SK-N-SH (cell line): ENCODE measurements around the gene SUMF2. TPM values are rescaled to one million over a fixed set of nuclear protein-coding genes. Genes with fewer than 3 reads are reported as not detected.
"Not testable (repeated sequence)": the region's sequence is repeated elsewhere in the genome, so short reads cannot be mapped to it uniquely, and the experiment has no call there.

Experiments
- CTCF ChIA-PET: fragments of 300-600, 350-600 bp; formaldehyde crosslinking; extraction: SDS; loops from one replicate; lab custom pipeline; 2021; lab: Yijun Ruan, JAX
- POLR2A ChIA-PET: fragments of 350-600 bp; sonication (Branson Sonifier 250); formaldehyde crosslinking; extraction: SDS; loops from one replicate; lab custom pipeline; 2020; ENCODE audit warnings: antibody characterized with exemption, inconsistent platforms; lab: Yijun Ruan, JAX
- DNase-seq: peaks from one replicate; pipeline ENCODE4 v3.0.0; 2012
- H2AFZ ChIP-seq: fragments of 200-600 bp; sonication (generic); 2 replicates; pipeline ENCODE4 v1.8.1; 2016; ENCODE audit warnings: antibody characterized with exemption, mild to moderate bottlenecking, low read depth
- H3F3A ChIP-seq: fragments of 200-600 bp; sonication (generic); replicated peaks from 2 replicates; pipeline ENCODE3; 2016; ENCODE audit warnings: antibody characterized with exemption, mild to moderate bottlenecking; ENCODE audit not compliant: insufficient read depth
- H3K27ac ChIP-seq, 2 experiments: fragments of 200-500 bp in 1 of 2; fragments of 200-600 bp in 1 of 2; sonication (Bioruptor generic) in 1 of 2; sonication (generic), shearing (Covaris generic) in 1 of 2; 2 replicates each; pipeline versions ENCODE4 v1.5.1 to v1.6.1; 2014 to 2016; ENCODE audit warnings: low read depth in 2 of 2, inconsistent platforms in 1 of 2, low read length in 1 of 2, mild to moderate bottlenecking in 1 of 2, mixed read lengths in 1 of 2
- H3K27me3 ChIP-seq: fragments of 200-600 bp; sonication (generic), shearing (Covaris generic); 2 replicates; pipeline ENCODE4 v1.6.1; 2016; ENCODE audit warnings: mixed run types; ENCODE audit not compliant: insufficient read depth
- H3K36me3 ChIP-seq, 2 experiments: fragments of 200-500 bp in 1 of 2; fragments of 200-600 bp in 1 of 2; sonication (Bioruptor generic) in 1 of 2; sonication (generic) in 1 of 2; replicated peaks in 1 of 2; 2 replicates each; pipeline versions ENCODE3 to v1.5.1; 2014 to 2016; ENCODE audit warnings: low read length in 1 of 2, mild to moderate bottlenecking in 1 of 2; ENCODE audit not compliant: insufficient read depth in 2 of 2, control insufficient read depth in 1 of 2
- H3K4me1 ChIP-seq, 2 experiments: fragments of 200-500 bp in 1 of 2; fragments of 200-600 bp in 1 of 2; sonication (Bioruptor generic) in 1 of 2; sonication (generic), shearing (Covaris generic) in 1 of 2; 2 replicates each; pipeline versions ENCODE4 v1.5.1 to v1.6.1; 2014 to 2016; ENCODE audit warnings: low read depth in 1 of 2, low read length in 1 of 2, mixed run types in 1 of 2; ENCODE audit not compliant: insufficient read depth in 2 of 2, control insufficient read depth in 1 of 2
- H3K4me2 ChIP-seq: fragments of 200-600 bp; sonication (generic), shearing (Covaris generic); 2 replicates; pipeline ENCODE4 v1.6.1; 2017; ENCODE audit warnings: mixed run types
- H3K4me3 ChIP-seq, 2 experiments: fragments of 200-500 bp in 1 of 2; fragments of 200-600 bp in 1 of 2; sonication (Bioruptor generic) in 1 of 2; sonication (generic), shearing (Covaris generic) in 1 of 2; 2 replicates each; pipeline versions ENCODE4 v1.5.1 to v1.8.1; 2014 to 2016; ENCODE audit warnings: low read depth in 2 of 2, inconsistent platforms in 1 of 2, low read length in 1 of 2, mild to moderate bottlenecking in 1 of 2, mixed read lengths in 1 of 2, moderate library complexity in 1 of 2
- H3K79me2 ChIP-seq: fragments of 200-600 bp; sonication (generic); 2 replicates; pipeline ENCODE4 v1.8.1; 2017; ENCODE audit warnings: mild to moderate bottlenecking; ENCODE audit not compliant: insufficient read depth
- H3K9ac ChIP-seq: fragments of 200-600 bp; sonication (generic); 2 replicates; pipeline ENCODE4 v1.6.1; 2017; ENCODE audit warnings: mixed run types
- H3K9me2 ChIP-seq: fragments of 200-600 bp; sonication (generic); 2 replicates; pipeline ENCODE4 v1.6.1; 2017; ENCODE audit warnings: mixed run types
- H3K9me3 ChIP-seq: fragments of 200-600 bp; sonication (generic); 2 replicates; pipeline ENCODE4 v1.6.1; 2017; ENCODE audit warnings: mixed run types, mild to moderate bottlenecking, moderate library complexity
- H4K20me1 ChIP-seq: fragments of 200-600 bp; sonication (generic); 2 replicates; pipeline ENCODE4 v1.6.1; 2017; ENCODE audit warnings: mild to moderate bottlenecking, mixed run types; ENCODE audit not compliant: insufficient read depth
- CTCF ChIP-seq: fragments of 200-600 bp; sonication (generic); IDR thresholded peaks from 2 replicates; pipeline ENCODE4 v1.6.1; 2017; ENCODE audit warnings: antibody characterized with exemption, mild to moderate bottlenecking, moderate library complexity
- EP300 ChIP-seq, 2 experiments: IDR thresholded peaks; 2 replicates each; pipeline versions ENCODE4 v1.4.0 to v1.6.1; 2012; ENCODE audit warnings: borderline replicate concordance in 1 of 2, low read depth in 1 of 2, low read length in 1 of 2
- EZH2phosphoT487 ChIP-seq: fragments of 200-600 bp; sonication (generic); IDR thresholded peaks from 2 replicates; pipeline ENCODE4 v1.6.1; 2017; ENCODE audit warnings: low read depth, mixed run types, mild to moderate bottlenecking, antibody characterized with exemption, moderate library complexity, borderline replicate concordance
- FOXJ3 ChIP-seq: sonication (generic); formaldehyde crosslinking; IDR thresholded peaks from 2 replicates; pipeline ENCODE4 v1.5.1; 2020; ENCODE audit warnings: mild to moderate bottlenecking, missing genetic modification reagents
- FOXM1 ChIP-seq: IDR thresholded peaks from 2 replicates; pipeline ENCODE4 v1.4.0; 2012; ENCODE audit warnings: low read depth, mild to moderate bottlenecking
- GABPA ChIP-seq: IDR thresholded peaks from 2 replicates; pipeline ENCODE4 v1.4.0; 2012; ENCODE audit warnings: low read depth, mild to moderate bottlenecking
- JUND ChIP-seq: IDR thresholded peaks from 2 replicates; pipeline ENCODE4 v1.4.0; 2012
- MXI1 ChIP-seq: IDR thresholded peaks from 2 replicates; pipeline ENCODE4 v1.6.1; 2012; ENCODE audit warnings: mild to moderate bottlenecking, low read depth, low read length, improper control_type of control experiment
- SMC3 ChIP-seq: IDR thresholded peaks from 2 replicates; pipeline ENCODE4 v1.6.1; 2012; ENCODE audit warnings: low read depth, low read length, improper control_type of control experiment
- TAF1 ChIP-seq: IDR thresholded peaks from 2 replicates; pipeline ENCODE4 v1.6.1; 2012; ENCODE audit warnings: low read depth, mild to moderate bottlenecking, low read length, moderate library complexity, borderline replicate concordance
- TCF12 ChIP-seq: IDR thresholded peaks from 2 replicates; pipeline ENCODE4 v1.4.0; 2012
- TEAD4 ChIP-seq: IDR thresholded peaks from 2 replicates; pipeline ENCODE4 v1.4.0; 2012; ENCODE audit warnings: mild to moderate bottlenecking, borderline replicate concordance; ENCODE audit not compliant: insufficient read depth
- WGBS: methylation state at CpG from one replicate; pipeline ENCODE4 v1.1.6; 2017; ENCODE audit warnings: low lambda C conversion rate; 5-methylcytosine and 5-hydroxymethylcytosine counted together
- polyA plus RNA-seq, 3 experiments: library from polyadenylated mRNA; depleted of rRNA; stranded (reverse); fragments of >200 nt; gene quantifications; 2 replicates each; pipeline ENCODE4 v1.2.3, GENCODE V29; 2012
- TF ChIP-seq, protein P1 (sequence below): IDR thresholded peaks from 2 replicates; pipeline ENCODE4; 2012

The SUMF2 gene
- polyA plus RNA-seq, 1 of the 3 experiments (the other 2 are of a cell fraction), result 162 TPM

DNA sequence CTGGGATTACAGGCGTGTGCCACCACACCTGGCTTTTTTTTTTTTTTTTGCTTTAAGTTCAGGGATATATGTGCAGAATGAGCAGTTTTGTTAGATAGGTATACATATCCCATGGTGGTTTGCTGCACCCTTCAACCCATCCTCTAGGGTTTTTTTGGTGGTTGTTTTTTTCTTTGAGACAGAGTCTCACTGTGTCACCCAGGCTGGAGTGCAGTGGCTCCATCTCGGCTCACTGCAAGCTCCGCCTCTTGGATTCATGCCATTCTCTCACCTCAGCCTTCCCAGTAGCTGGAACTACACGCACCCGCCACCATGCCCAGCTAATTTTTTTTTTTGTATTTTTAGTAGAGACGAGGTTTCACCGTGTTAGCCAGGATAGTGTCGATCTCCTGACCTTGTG is 15.3 kb upstream of the SUMF2 start:
- POLR2A ChIA-PET, result not testable (repeated sequence)
- 54% methylated on average over 8 of the region's 8 CpGs for WGBS

GRCh38 chr7:56051053-56051338 is 13.1 kb upstream of the SUMF2 start:
- Histone ChIP-seq H3K9me2 (no peaks in the 10 kb centered on the region), H3K27me3 (no peaks in the 10 kb centered on the region), H3K9me3 (no peaks in the 10 kb centered on the region), H3K36me3 (peaks cover 29 to 35% of the 10 kb centered on the region in 2 experiments), H3K4me2 (peak overlapping the region; percentile 87), H2AFZ (peak overlapping the region; percentile 89), H3K79me2 (peaks cover 75% of the 10 kb centered on the region), H3K9ac (peak overlapping the region; percentile 89), H3K27ac (peak overlapping the region; percentile 85 to 90), H3K4me1 (peaks cover 22 to 52% of the 10 kb centered on the region in 2 experiments), H4K20me1 (peaks cover 16% of the 10 kb centered on the region), H3F3A (peaks cover 61% of the 10 kb centered on the region), H3K4me3 (peak overlapping the region; percentile 74 to 98)
- DNase-seq, result no peak
- TF ChIP-seq TEAD4 (peak; percentile 63; the same call in 1 of the 2 replicates), FOXM1 (no peak), FOXJ3 (CRISPR knock-in tag) (0 out of 2 replicates have a peak, but pooled peaks have one; percentile 76)
- 0% methylated on average over 9 of the region's 9 CpGs for WGBS
- POLR2A ChIA-PET, result interaction anchor here (0.8 to 2.5 kb wide), 16 partner anchors 10 to 56 kb away, joined by 3 to 36 read pairs (median 4); partner anchors contain the start of genes CHCHD2, PHKG1 and SUMF2
- CTCF ChIA-PET, result interaction anchor here (0.6 to 2.1 kb wide), 8 partner anchors 12 to 43 kb away, joined by 3 to 13 read pairs (median 4); partner anchors contain the start of gene SUMF2

More for the DNA sequence above, 15.3 kb upstream of the SUMF2 start:
- peak overlapping the region in 1 of 2 experiments; percentile 37; a peak in 1 of 4 replicates for H3K4me3 ChIP-seq
- 0 out of 2 replicates have a peak overlapping the region, but pooled peaks have one; percentile 1 for H3K9ac ChIP-seq
- H3K9me2 ChIP-seq, H2AFZ ChIP-seq, H4K20me1 ChIP-seq, H3K27me3 ChIP-seq, CTCF ChIA-PET, DNase-seq, H3K9me3 ChIP-seq: not testable (repeated sequence)
- H3K27ac ChIP-seq, result peak overlapping the region; percentile 61 to 85
- peaks cover 22 to 43% of the 10 kb centered on the region in 2 experiments; a peak in 3 of 4 replicates for H3K4me1 ChIP-seq
- H3K36me3 ChIP-seq, result peaks cover 9 to 12% of the 10 kb centered on the region in 2 experiments
- H3K79me2 ChIP-seq, result peaks cover 77% of the 10 kb centered on the region
- H3F3A ChIP-seq, result peaks cover 50% of the 10 kb centered on the region
- H3K4me2 ChIP-seq, result peak overlapping the region; percentile 87
- TF ChIP-seq CTCF, result peak; percentile 33; the same call in 1 of the 2 replicates
- TF ChIP-seq, all 33 proteins: peak for 1; not testable (repeated sequence) for 32

GRCh38 chr7:56051339-56052191 is 12.5 kb upstream of the SUMF2 start, which contains the start of the genes CCT6A and PSPH:
Gene CCT6A, plus strand, starts transcription at chr7:56051765. Its CDS starts 84 bp downstream, at chr7:56051849.
Gene PSPH, minus strand, starts transcription at chr7:56051444. Its CDS starts 30,232 bp downstream, at chr7:56021212.
- H3K9me2 ChIP-seq, result no peaks in the 10 kb centered on the region
- H3K79me2 ChIP-seq, result peaks cover 78% of the 10 kb centered on the region
- H3K4me2 ChIP-seq, result peak within 1 kb of the TSS; percentile 91
- no peaks in the 10 kb centered on the region for H3K9me3 ChIP-seq
- ChIA-PET POLR2A (interaction anchor here (0.8 to 2.5 kb wide), 16 partner anchors 9 to 55 kb away, joined by 3 to 36 read pairs (median 4); partner anchors contain the start of genes CHCHD2, PHKG1 and SUMF2), CTCF (interaction anchor here (0.6 to 2.1 kb wide), 8 partner anchors 11 to 44 kb away, joined by 3 to 13 read pairs (median 4); partner anchors contain the start of gene SUMF2)
- H3K4me3 ChIP-seq, result peak within 1 kb of the TSS; percentile 74 to 98
- H3K9ac ChIP-seq, result peak within 1 kb of the TSS; percentile 93
- WGBS, result 1% methylated on average over 51 of the region's 97 CpGs
- peaks cover 16% of the 10 kb centered on the region for H4K20me1 ChIP-seq
- peak; percentile 99 for DNase-seq
- peak within 1 kb of the TSS; percentile 89 for H2AFZ ChIP-seq
- H3F3A ChIP-seq, result peaks cover 58% of the 10 kb centered on the region
- H3K4me1 ChIP-seq, result peaks cover 22 to 52% of the 10 kb centered on the region in 2 experiments
- no peaks in the 10 kb centered on the region for H3K27me3 ChIP-seq
- H3K36me3 ChIP-seq, result peaks cover 32 to 40% of the 10 kb centered on the region in 2 experiments
- peak within 1 kb of the TSS; percentile 85 to 90 for H3K27ac ChIP-seq
- TF ChIP-seq MXI1, result peak; percentile 97
- TF ChIP-seq SMC3, result no peak
- TF ChIP-seq CTCF, result peak; percentile 8; the same call in 1 of the 2 replicates
- TF ChIP-seq EP300 (IDR thresholded peaks at IDR 0.05; ENCODE audit: borderline replicate concordance in 1 of 2, low read depth in 1 of 2, low read length in 1 of 2), result peak; percentile 24 to 50; a peak in 3 of 4 replicates
- TF ChIP-seq, protein P1, sequence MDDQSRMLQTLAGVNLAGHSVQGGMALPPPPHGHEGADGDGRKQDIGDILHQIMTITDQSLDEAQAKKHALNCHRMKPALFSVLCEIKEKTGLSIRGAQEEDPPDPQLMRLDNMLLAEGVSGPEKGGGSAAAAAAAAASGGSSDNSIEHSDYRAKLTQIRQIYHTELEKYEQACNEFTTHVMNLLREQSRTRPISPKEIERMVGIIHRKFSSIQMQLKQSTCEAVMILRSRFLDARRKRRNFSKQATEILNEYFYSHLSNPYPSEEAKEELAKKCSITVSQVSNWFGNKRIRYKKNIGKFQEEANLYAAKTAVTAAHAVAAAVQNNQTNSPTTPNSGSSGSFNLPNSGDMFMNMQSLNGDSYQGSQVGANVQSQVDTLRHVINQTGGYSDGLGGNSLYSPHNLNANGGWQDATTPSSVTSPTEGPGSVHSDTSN, result peak; percentile 3; the same call in 1 of the 2 replicates
- TF ChIP-seq TAF1, result peak; percentile 77; the same call in 1 of the 2 replicates
- peak; percentile 76 for TF ChIP-seq GABPA
- no peak for TF ChIP-seq EZH2phosphoT487
- TF ChIP-seq JUND, result no peak
- TF ChIP-seq TCF12, result peak; percentile 29; the same call in 1 of the 2 replicates
